ENCODE measurements around the gene ARHGAP26. TPM values are rescaled to one million over a fixed set of nuclear protein-coding genes. Genes with fewer than 3 reads are reported as not detected.

ARHGAP26 gene
- total and polyA plus RNA-seq, 12 donors: 7.5 to 45.8 (median 37.2) TPM

DNA sequence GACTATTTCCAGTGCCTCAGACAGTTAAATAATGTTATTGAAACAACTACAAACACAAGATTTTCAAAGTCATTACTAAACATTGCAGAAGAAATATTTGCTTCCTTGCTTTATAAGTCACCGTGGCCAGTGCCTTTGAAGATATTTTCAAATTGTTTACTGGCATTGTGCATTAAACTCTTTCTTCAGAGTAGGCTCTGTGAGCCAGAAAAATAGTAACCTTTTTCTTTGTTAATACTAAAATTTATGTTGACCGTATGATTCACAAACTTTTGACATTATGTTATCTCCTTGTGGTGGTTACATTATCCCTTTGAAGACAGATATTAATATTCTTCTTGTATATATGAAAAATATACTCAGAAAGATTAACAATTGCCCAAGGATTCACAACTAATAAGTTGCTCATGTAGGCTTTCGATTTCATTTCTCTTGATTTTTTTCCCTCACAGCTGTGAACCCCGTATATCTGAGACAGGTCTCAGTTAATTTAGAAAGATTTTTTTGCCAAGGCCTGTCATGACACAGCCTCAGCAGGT, 493.2 kb downstream of the ARHGAP26 start:
- Histone ChIP-seq H3K36me3 (no peaks in the 10 kb centered on the region), H3K27me3 (no peaks in the 10 kb centered on the region), H3K4me3 (no peak overlapping the region), H3K4me1 (peaks cover 0 to 9% (median 0%) of the 10 kb centered on the region in 9 donors), H3K27ac (no peak overlapping the region), H3K9me3 (peaks cover 0 to 28% (median 7%) of the 10 kb centered on the region in 11 donors)
- no peak for ATAC-seq
- TF ChIP-seq, protein P1, sequence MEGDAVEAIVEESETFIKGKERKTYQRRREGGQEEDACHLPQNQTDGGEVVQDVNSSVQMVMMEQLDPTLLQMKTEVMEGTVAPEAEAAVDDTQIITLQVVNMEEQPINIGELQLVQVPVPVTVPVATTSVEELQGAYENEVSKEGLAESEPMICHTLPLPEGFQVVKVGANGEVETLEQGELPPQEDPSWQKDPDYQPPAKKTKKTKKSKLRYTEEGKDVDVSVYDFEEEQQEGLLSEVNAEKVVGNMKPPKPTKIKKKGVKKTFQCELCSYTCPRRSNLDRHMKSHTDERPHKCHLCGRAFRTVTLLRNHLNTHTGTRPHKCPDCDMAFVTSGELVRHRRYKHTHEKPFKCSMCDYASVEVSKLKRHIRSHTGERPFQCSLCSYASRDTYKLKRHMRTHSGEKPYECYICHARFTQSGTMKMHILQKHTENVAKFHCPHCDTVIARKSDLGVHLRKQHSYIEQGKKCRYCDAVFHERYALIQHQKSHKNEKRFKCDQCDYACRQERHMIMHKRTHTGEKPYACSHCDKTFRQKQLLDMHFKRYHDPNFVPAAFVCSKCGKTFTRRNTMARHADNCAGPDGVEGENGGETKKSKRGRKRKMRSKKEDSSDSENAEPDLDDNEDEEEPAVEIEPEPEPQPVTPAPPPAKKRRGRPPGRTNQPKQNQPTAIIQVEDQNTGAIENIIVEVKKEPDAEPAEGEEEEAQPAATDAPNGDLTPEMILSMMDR (IDR thresholded peaks at IDR 0.05): no peak
- WGBS, 2 donors: 80 to 91% methylated on average over 4 of the region's 4 CpGs
- intact Hi-C loops (cut with DNase I): no loop called here
- no peak for DNase-seq

DNA sequence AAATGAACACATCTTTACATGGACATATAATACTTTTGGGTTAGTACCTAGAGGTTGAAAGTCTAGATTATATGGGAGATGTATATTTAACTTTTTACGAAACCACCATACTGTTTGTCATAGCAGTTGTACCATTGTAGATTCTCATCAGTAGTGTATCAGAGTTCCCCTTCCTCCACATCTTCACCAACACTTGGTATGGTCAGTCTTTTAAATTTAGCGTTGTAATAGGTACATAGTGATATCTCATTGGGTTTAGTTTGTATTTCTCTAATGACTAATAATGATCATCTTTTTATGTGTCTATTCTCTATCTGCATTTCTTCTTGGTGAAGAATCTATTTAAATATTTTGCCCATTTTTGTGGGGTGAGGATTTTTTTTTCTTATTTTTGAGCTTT, 495.8 kb downstream of the ARHGAP26 start:
- ATAC-seq (no peak), DNase-seq (no peak)
- H3K36me3 ChIP-seq: no peaks in the 10 kb centered on the region
- no peak overlapping the region for H3K4me3 ChIP-seq
- intact Hi-C loops (cut with DNase I): no loop called here
- H3K27ac ChIP-seq: no peak overlapping the region
- H3K4me1 ChIP-seq: peaks cover 0 to 9% (median 0%) of the 10 kb centered on the region in 9 donors
- WGBS, 2 donors: 98% methylated on average over 2 of the region's 2 CpGs
- peaks cover 0 to 48% (median 15%) of the 10 kb centered on the region in 11 donors for H3K9me3 ChIP-seq
- TF ChIP-seq, protein P1 (IDR thresholded peaks at IDR 0.05): no peak
- H3K27me3 ChIP-seq: no peaks in the 10 kb centered on the region

DNA sequence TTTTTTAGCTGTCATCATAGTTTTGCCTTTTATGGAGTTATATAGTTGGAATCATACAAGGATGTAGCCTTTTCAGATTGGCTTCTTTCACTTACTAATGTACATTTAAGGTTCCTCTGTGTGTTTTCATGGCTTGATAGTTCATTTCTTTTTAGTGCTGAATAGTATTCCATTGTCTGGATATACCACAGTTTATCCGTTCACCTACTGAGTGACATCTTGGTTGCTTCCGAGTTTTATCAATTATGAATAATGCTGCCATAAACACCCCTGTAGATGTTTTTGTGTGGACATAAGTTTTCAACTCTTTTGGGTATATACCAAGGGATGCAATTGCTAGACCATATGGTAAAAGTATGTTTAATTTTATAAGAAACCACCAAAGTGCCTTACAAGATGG, 497.0 kb downstream of the ARHGAP26 start:
- 98 to 99% methylated on average over 2 of the region's 2 CpGs for WGBS, 2 donors
- intact Hi-C loops (cut with DNase I): no loop called here
- no peak for ATAC-seq
- Histone ChIP-seq H3K27me3 (no peaks in the 10 kb centered on the region), H3K4me1 (peaks cover 0 to 7% (median 0%) of the 10 kb centered on the region in 9 donors), H3K27ac (no peak overlapping the region), H3K36me3 (no peaks in the 10 kb centered on the region), H3K9me3 (peaks cover 0 to 48% (median 15%) of the 10 kb centered on the region in 11 donors), H3K4me3 (no peak overlapping the region)
- TF ChIP-seq, protein P1 (IDR thresholded peaks at IDR 0.05): no peak
- DNase-seq: no peak

DNA sequence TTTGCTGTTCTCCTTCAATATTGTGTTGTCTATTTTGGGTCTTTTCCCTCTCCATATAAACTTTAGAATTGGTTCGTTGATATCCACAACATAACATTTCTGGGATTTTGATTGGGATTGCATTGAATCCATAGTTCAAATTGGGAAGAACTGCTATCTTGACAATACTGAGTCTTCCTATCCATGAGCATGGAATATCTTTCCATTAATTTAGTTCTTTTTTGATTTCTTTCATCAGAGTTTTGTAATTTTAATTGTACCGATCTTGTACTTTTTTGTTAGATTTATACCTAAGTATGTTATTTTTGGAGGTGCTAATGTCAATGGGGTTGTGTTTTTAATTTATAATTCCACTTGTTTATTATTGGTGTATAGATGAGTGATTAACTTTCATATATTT, 498.2 kb downstream of the ARHGAP26 start:
- H3K4me1 ChIP-seq: no peaks in the 10 kb centered on the region
- TF ChIP-seq, protein P1 (IDR thresholded peaks at IDR 0.05): no peak
- WGBS, 2 donors: 97 to 98% methylated on average over 2 of the region's 2 CpGs
- H3K9me3 ChIP-seq: peaks cover 0 to 48% (median 15%) of the 10 kb centered on the region in 11 donors
- DNase-seq (no peak), ATAC-seq (no peak)
- H3K4me3 ChIP-seq: no peak overlapping the region
- no peak overlapping the region for H3K27ac ChIP-seq
- H3K27me3 ChIP-seq: no peaks in the 10 kb centered on the region
- intact Hi-C loops (cut with DNase I): no loop called here
- H3K36me3 ChIP-seq: no peaks in the 10 kb centered on the region

All from heart right ventricle (tissue), 16 donors.